ENCODE results near the gene MAP3K5. TPM values are rescaled to one million over a fixed set of nuclear protein-coding genes. Genes with fewer than 3 reads are reported as not detected.

MAP3K5 gene
- total RNA-seq, 2 experiments from 2014 or later: 9.2 to 11.0 TPM

- ChIA-PET CTCF (no interaction called here), POLR2A (no interaction called here)
Measured at GRCh38 chr6:136798044-136798443, 5.8 kb upstream of the MAP3K5 start.

GRCh38 chr6:136795996-136796395 lies 3.7 kb upstream of the MAP3K5 start:
- ChIA-PET CTCF (interaction anchor here (2.8 kb wide), 1 partner anchor 152 kb away, joined by 17 read pairs; no protein-coding TSS in a partner anchor), POLR2A (no interaction called here)

GRCh38 chr6:136795386-136795785 lies 3.1 kb upstream of the MAP3K5 start:
- ChIA-PET CTCF (interaction anchor here (2.8 kb wide), 1 partner anchor 151 kb away, joined by 17 read pairs; no protein-coding TSS in a partner anchor), POLR2A (no interaction called here)

- ChIA-PET CTCF (interaction anchor here (0.9 to 2.8 kb wide), 12 partner anchors 11 to 199 kb away, joined by 3 to 86 read pairs (median 6); no protein-coding TSS in a partner anchor), POLR2A (interaction anchor here (0.7 to 2.3 kb wide), 8 partner anchors 9 to 505 kb away, joined by 3 to 44 read pairs (median 4); no protein-coding TSS in a partner anchor)
Measured at GRCh38 chr6:136793363-136793762, 1.1 kb upstream of the MAP3K5 start.

- ChIA-PET CTCF (interaction anchor here (0.7 to 2.1 kb wide), 39 partner anchors 8 to 230 kb away, joined by 3 to 86 read pairs (median 4); partner anchors contain the start of gene SLC35D3), POLR2A (interaction anchor here (0.6 to 2.7 kb wide), 17 partner anchors 8 to 504 kb away, joined by 3 to 44 read pairs (median 5); partner anchors contain the start of genes BCLAF1 and PEX7)
Measured at GRCh38 chr6:136792095-136792409, 225 bp downstream of the MAP3K5 start.

GRCh38 chr6:136791296-136792094 lies 782 bp downstream of the MAP3K5 start:
- CTCF ChIA-PET: interaction anchor here (0.7 to 2.1 kb wide), 33 partner anchors 7 to 229 kb away, joined by 3 to 86 read pairs (median 5); partner anchors contain the start of gene SLC35D3
- POLR2A ChIA-PET: interaction anchor here (0.5 to 2.7 kb wide), 16 partner anchors 7 to 503 kb away, joined by 3 to 44 read pairs (median 4); partner anchors contain the start of genes BCLAF1 and PEX7

- POLR2A ChIA-PET: interaction anchor here (0.9 to 2.7 kb wide), 4 partner anchors 27 to 501 kb away, joined by 3 to 15 read pairs (median 9); partner anchors contain the start of genes BCLAF1 and PEX7
- CTCF ChIA-PET: interaction anchor here (0.9 to 7.4 kb wide), 4 partner anchors 18 to 146 kb away, joined by 4 to 32 read pairs (median 4); no protein-coding TSS in a partner anchor
Measured at GRCh38 chr6:136790411-136791295, 1.6 kb downstream of the MAP3K5 start.

- ChIA-PET POLR2A (interaction anchor here (0.6 to 1.5 kb wide), 3 partner anchors 214 to 1626 kb away, joined by 3 to 9 read pairs (median 8); partner anchors contain the start of gene BCLAF1), CTCF (interaction anchor here (0.7 to 7.4 kb wide), 3 partner anchors 16 to 155 kb away, joined by 3 to 32 read pairs (median 5); no protein-coding TSS in a partner anchor)
Measured at GRCh38 chr6:136789440-136789839, 2.8 kb downstream of the MAP3K5 start.

- ChIA-PET POLR2A (interaction anchor here (0.8 to 0.9 kb wide), 3 partner anchors 16 to 67 kb away, joined by 3 read pairs; no protein-coding TSS in a partner anchor), CTCF (interaction anchor here (0.7 to 7.4 kb wide), 4 partner anchors 15 to 154 kb away, joined by 3 to 32 read pairs (median 4); no protein-coding TSS in a partner anchor)
Measured at GRCh38 chr6:136788069-136788902, 4.0 kb downstream of the MAP3K5 start.

GRCh38 chr6:136787726-136788068 lies 4.6 kb downstream of the MAP3K5 start:
- CTCF ChIA-PET: interaction anchor here (0.8 to 7.4 kb wide), 2 partner anchors 23 to 143 kb away, joined by 3 to 32 read pairs; no protein-coding TSS in a partner anchor
- POLR2A ChIA-PET: interaction anchor here (0.9 kb wide), 1 partner anchor 27 kb away, joined by 4 read pairs; no protein-coding TSS in a partner anchor

- CTCF ChIA-PET: interaction anchor here (2.1 to 7.4 kb wide), 2 partner anchors 23 to 142 kb away, joined by 6 to 32 read pairs; no protein-coding TSS in a partner anchor
- POLR2A ChIA-PET: interaction anchor here (0.7 to 0.9 kb wide), 2 partner anchors 26 to 58 kb away, joined by 4 to 11 read pairs; no protein-coding TSS in a partner anchor
Measured at GRCh38 chr6:136786658-136787057, 5.6 kb downstream of the MAP3K5 start.

GRCh38 chr6:136784910-136785746 lies 7.1 kb downstream of the MAP3K5 start:
- POLR2A ChIA-PET: no interaction called here
- CTCF ChIA-PET: interaction anchor here (0.7 to 7.4 kb wide), 3 partner anchors 7 to 141 kb away, joined by 3 to 32 read pairs (median 6); partner anchors contain the start of gene MAP3K5

- CTCF ChIA-PET: interaction anchor here (0.7 to 7.4 kb wide), 2 partner anchors 8 to 140 kb away, joined by 3 to 32 read pairs; partner anchors contain the start of gene MAP3K5
- POLR2A ChIA-PET: interaction anchor here (1.0 kb wide), 1 partner anchor 8 kb away, joined by 5 read pairs; the partner anchor contains the start of gene MAP3K5
Measured at GRCh38 chr6:136784271-136784664, 8.0 kb downstream of the MAP3K5 start.

- POLR2A ChIA-PET: interaction anchor here (0.7 to 1.0 kb wide), 2 partner anchors 8 to 9 kb away, joined by 3 to 5 read pairs; partner anchors contain the start of gene MAP3K5
- CTCF ChIA-PET: interaction anchor here (0.7 to 7.4 kb wide), 3 partner anchors 9 to 139 kb away, joined by 3 to 32 read pairs (median 6); partner anchors contain the start of gene MAP3K5
Measured at GRCh38 chr6:136783495-136784270, 8.6 kb downstream of the MAP3K5 start.

GRCh38 chr6:136783021-136783420 lies 9.3 kb downstream of the MAP3K5 start:
- CTCF ChIA-PET: interaction anchor here (1.1 to 2.1 kb wide), 2 partner anchors 10 to 138 kb away, joined by 4 to 6 read pairs; partner anchors contain the start of gene MAP3K5
- POLR2A ChIA-PET: interaction anchor here (0.7 kb wide), 1 partner anchor 8 kb away, joined by 3 read pairs; no protein-coding TSS in a partner anchor

Data from activated CD8-positive, alpha-beta memory T cell treated with anti-CD3 and anti-CD28 coated beads for 36 hours (primary cell).